SH-SY5Y (cell line): Measurements from ENCODE around the gene ZNF132.
A peak's percentile ranks its signal among the peaks of the same experiment; 100 is the strongest.

ENCODE experiments used
- GATA2 ChIP-seq: IDR thresholded peaks from 2 replicates; pipeline ENCODE4 v1.6.1; 2011; ENCODE audit warnings: mild to moderate bottlenecking, low read depth, low read length
- GATA3 ChIP-seq: IDR thresholded peaks from 2 replicates; pipeline ENCODE4 v1.6.1; 2011; ENCODE audit warnings: low read depth, mild to moderate bottlenecking, low read length, moderate library complexity

DNA sequence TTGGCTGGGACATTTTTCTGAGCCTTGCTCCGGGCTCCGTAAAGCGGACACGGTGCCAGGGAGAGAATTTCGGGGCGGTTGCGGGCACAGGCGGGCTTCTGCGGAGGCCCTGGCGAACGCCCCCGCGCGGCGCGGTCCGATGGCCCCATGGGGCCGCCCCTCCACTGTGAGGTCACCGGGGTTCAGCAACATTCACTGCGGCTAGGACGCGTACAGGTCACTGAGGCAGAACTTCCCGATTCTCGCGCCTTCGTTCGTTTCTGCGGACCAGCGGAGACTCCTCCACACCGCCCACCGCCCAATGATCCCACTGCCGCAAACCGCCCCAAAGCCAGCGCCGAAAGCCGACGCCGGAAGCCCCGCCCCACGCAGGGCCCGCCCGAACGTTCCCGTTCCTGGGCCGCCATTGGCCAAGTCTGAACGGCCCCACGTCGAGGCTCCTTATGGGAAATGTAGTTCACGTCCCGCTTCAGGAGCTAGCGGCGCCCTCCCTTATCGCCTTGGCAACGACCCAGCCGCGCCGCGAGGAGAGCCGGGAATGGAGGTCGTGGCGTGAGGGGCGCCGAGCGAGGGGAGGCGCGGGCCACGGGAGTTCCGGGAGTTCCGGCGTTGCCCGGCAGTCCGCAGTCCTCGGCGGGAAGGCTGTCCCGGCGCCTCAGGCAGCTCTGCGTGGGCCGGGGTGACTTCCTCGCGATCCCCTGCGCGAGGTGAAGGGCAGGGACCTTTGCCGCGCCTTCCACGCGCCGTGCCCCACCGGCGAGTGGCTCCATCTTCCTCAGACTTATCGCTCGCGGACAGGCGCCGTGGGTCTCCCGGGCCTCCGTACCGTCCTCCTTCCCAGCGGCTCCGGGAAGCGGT lies 31.6 kb downstream of the ZNF132 start, which contains the start of gene ZNF584:
- TF ChIP-seq GATA2 (peak; percentile 4; the same call in 1 of the 2 replicates), GATA3 (no peak)
